ENCODE results near the gene BCAP29. TPM values are rescaled to one million over a fixed set of nuclear protein-coding genes. Genes with fewer than 3 reads are reported as not detected.

The BCAP29 gene
- total and polyA plus RNA-seq, 4 experiments from 2014 or later: 17.0 to 34.8 (median 26.4) TPM

DNA sequence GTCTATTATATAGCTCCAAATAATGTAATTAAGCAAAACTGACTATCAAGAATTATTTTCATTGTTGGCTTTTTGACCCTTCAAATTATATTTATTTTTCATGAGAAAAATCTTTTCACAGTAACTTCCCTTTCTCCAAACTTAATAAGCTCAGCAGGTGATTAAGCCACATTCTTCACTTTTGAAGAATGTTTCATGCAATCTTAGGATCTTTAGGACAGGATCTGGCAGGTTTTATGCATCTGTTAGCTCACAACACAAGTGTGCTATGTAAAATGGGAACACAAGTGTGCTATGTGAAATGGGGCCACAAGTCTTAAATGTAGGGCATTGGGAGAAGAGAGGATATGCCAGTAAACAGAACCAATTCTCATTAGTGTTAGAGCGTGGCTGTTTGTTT lies 26.3 kb downstream of the BCAP29 start:
- Mint-ChIP-seq H3K4me1 (no peaks in the 10 kb centered on the region), H3K4me3 (no peak overlapping the region), H3K9me3 (no peaks in the 10 kb centered on the region), H3K27me3 (no peaks in the 10 kb centered on the region), H3K27ac (no peak overlapping the region), H3K36me3 (peaks cover 17 to 21% of the 10 kb centered on the region in 2 donors)
- intact Hi-C loops (cut with micrococcal nuclease): no loop called here
- no peaks in the 10 kb centered on the region for H3K36me3 ChIP-seq (ENCODE audit: insufficient read depth, low read length)
- CTCF ChIA-PET (ENCODE audit: partially characterized antibody): no interaction called here
- no peaks in the 10 kb centered on the region for H3K9me3 ChIP-seq (ENCODE audit: control insufficient read depth in 1 of 2, low read length in 2 of 2)
- no peak overlapping the region for H3K4me3 ChIP-seq (ENCODE audit: low read length in 2 of 2)
- DNase-seq: no peak
- POLR2A ChIA-PET (ENCODE audit: partially characterized antibody): no interaction called here
- H3K4me1 ChIP-seq (ENCODE audit: insufficient read depth, low read length): no peaks in the 10 kb centered on the region
- H3K27me3 ChIP-seq (ENCODE audit: insufficient read depth, low read length): no peaks in the 10 kb centered on the region
- no peak overlapping the region for H3K27ac ChIP-seq (ENCODE audit: low read depth, low read length)

DNA sequence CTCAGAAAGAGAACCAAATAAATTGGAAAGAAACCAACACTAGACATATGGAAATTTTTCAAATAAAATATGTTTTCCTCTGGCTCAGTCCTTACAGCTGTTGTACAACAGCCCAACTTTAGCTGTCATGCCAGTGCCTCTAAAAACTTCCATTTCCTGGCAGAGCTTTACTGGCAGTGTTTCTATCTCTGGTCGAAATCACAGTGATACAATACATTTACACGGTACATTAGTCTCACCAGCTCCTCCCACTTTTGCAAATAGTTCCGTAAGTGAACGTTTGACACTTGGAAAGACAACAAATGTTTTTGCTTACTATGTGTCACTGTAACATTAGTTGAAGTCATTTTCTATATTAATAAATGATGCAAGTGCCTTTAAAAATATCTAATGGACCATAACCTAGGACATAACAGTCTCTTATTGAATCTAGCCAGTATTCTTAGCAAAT lies 29.8 kb downstream of the BCAP29 start:
- ChIA-PET CTCF (ENCODE audit: partially characterized antibody) (no interaction called here), POLR2A (ENCODE audit: partially characterized antibody) (no interaction called here)
- Mint-ChIP-seq H3K9me3 (no peaks in the 10 kb centered on the region), H3K36me3 (peaks cover 24 to 38% of the 10 kb centered on the region in 2 donors), H3K4me3 (no peak overlapping the region), H3K27ac (no peak overlapping the region), H3K27me3 (no peaks in the 10 kb centered on the region), H3K4me1 (no peaks in the 10 kb centered on the region)
- intact Hi-C loops (cut with micrococcal nuclease): no loop called here
- Histone ChIP-seq H3K27me3 (ENCODE audit: insufficient read depth, low read length) (no peaks in the 10 kb centered on the region), H3K27ac (ENCODE audit: low read depth, low read length) (no peak overlapping the region), H3K9me3 (ENCODE audit: control insufficient read depth in 1 of 2, low read length in 2 of 2) (no peaks in the 10 kb centered on the region), H3K36me3 (ENCODE audit: insufficient read depth, low read length) (peaks cover 3% of the 10 kb centered on the region), H3K4me3 (ENCODE audit: low read length in 2 of 2) (no peak overlapping the region), H3K4me1 (ENCODE audit: insufficient read depth, low read length) (no peaks in the 10 kb centered on the region)
- no peak for DNase-seq

DNA sequence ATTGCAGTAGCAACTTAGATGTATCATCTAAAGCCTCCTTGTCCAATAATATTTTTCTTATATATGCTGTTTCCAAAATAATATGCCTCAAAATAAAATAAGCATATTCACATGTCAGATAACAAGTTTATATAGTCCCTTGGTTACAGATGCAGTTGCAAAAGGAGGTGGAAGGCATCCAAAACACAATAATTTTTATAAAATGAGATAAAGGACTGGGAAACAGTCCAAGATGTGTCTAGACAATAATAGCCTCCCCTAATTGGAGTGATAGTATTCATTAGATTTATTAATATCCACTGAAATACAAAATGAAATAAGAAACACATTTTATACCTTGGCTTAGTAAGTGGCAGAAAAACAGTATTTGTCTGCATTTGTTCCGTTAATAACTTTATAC lies 30.3 kb downstream of the BCAP29 start:
- H3K27me3 ChIP-seq (ENCODE audit: insufficient read depth, low read length): no peaks in the 10 kb centered on the region
- H3K4me3 Mint-ChIP-seq: no peak overlapping the region
- H3K9me3 Mint-ChIP-seq: no peaks in the 10 kb centered on the region
- peaks cover 3% of the 10 kb centered on the region for H3K36me3 ChIP-seq (ENCODE audit: insufficient read depth, low read length)
- CTCF ChIA-PET (ENCODE audit: partially characterized antibody): no interaction called here
- no peaks in the 10 kb centered on the region for H3K4me1 Mint-ChIP-seq
- no peaks in the 10 kb centered on the region for H3K27me3 Mint-ChIP-seq
- no peak for DNase-seq
- H3K27ac Mint-ChIP-seq: no peak overlapping the region
- no peak overlapping the region for H3K4me3 ChIP-seq (ENCODE audit: low read length in 2 of 2)
- no peaks in the 10 kb centered on the region for H3K9me3 ChIP-seq (ENCODE audit: control insufficient read depth in 1 of 2, low read length in 2 of 2)
- H3K27ac ChIP-seq (ENCODE audit: low read depth, low read length): no peak overlapping the region
- no peaks in the 10 kb centered on the region for H3K4me1 ChIP-seq (ENCODE audit: insufficient read depth, low read length)
- H3K36me3 Mint-ChIP-seq: peaks cover 25 to 41% of the 10 kb centered on the region in 2 donors
- POLR2A ChIA-PET (ENCODE audit: partially characterized antibody): no interaction called here
- intact Hi-C loops (cut with micrococcal nuclease): no loop called here

DNA sequence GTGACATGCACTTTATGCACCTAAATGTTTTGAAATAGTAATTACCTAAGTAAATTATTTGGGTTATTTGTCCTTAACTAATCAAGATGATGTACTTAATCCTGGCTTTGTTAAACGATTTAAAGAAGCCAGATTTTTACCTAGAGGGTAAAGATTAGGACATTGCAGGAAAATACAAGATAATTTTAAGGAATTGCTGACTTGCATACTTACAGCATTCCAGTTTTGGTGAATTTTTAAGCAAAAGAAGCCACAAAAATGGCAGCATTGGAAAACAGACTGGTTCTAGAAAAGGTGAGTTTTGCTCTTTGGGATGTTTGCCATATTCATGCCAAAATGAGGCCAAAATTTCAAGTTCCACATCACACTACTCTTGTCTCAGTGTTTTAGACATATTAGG lies 33.4 kb downstream of the BCAP29 start:
- Mint-ChIP-seq H3K36me3 (peaks cover 30 to 49% of the 10 kb centered on the region in 2 donors), H3K9me3 (no peaks in the 10 kb centered on the region), H3K27me3 (no peaks in the 10 kb centered on the region), H3K4me3 (no peak overlapping the region), H3K27ac (no peak overlapping the region), H3K4me1 (no peaks in the 10 kb centered on the region)
- POLR2A ChIA-PET (ENCODE audit: partially characterized antibody): no interaction called here
- intact Hi-C loops (cut with micrococcal nuclease): no loop called here
- CTCF ChIA-PET (ENCODE audit: partially characterized antibody): no interaction called here
- H3K9me3 ChIP-seq (ENCODE audit: control insufficient read depth in 1 of 2, low read length in 2 of 2): no peaks in the 10 kb centered on the region
- H3K27me3 ChIP-seq (ENCODE audit: insufficient read depth, low read length): no peaks in the 10 kb centered on the region
- H3K36me3 ChIP-seq (ENCODE audit: insufficient read depth, low read length): peaks cover 3% of the 10 kb centered on the region
- no peak overlapping the region for H3K4me3 ChIP-seq (ENCODE audit: low read length in 2 of 2)
- H3K4me1 ChIP-seq (ENCODE audit: insufficient read depth, low read length): no peaks in the 10 kb centered on the region
- no peak overlapping the region for H3K27ac ChIP-seq (ENCODE audit: low read depth, low read length)
- DNase-seq: no peak

DNA sequence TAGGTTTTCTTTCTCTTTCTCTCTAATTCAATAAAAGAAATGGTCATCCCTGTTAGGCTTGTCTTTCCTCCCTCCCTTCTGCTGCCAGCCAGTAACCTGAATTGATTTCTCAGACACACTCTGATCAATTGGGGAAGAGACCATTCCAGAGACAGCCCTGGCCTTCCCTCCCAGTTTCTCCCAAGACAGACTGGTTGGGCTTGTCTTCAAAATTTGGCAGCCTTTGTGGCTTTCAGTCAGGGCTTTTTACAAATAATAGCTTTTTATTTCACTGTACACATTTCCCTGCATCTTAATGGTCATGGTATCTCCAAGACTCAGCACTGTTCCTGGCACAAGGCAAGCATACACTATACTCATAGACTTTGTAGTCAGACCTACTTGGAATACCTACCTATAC lies 33.9 kb downstream of the BCAP29 start:
- no peak overlapping the region for H3K27ac Mint-ChIP-seq
- ChIA-PET CTCF (ENCODE audit: partially characterized antibody) (no interaction called here), POLR2A (ENCODE audit: partially characterized antibody) (no interaction called here)
- Histone ChIP-seq H3K27me3 (ENCODE audit: insufficient read depth, low read length) (no peaks in the 10 kb centered on the region), H3K4me3 (ENCODE audit: low read length in 2 of 2) (no peak overlapping the region), H3K9me3 (ENCODE audit: control insufficient read depth in 1 of 2, low read length in 2 of 2) (no peaks in the 10 kb centered on the region), H3K36me3 (ENCODE audit: insufficient read depth, low read length) (peaks cover 3% of the 10 kb centered on the region), H3K27ac (ENCODE audit: low read depth, low read length) (no peak overlapping the region), H3K4me1 (ENCODE audit: insufficient read depth, low read length) (no peaks in the 10 kb centered on the region)
- intact Hi-C loops (cut with micrococcal nuclease): no loop called here
- peaks cover 30 to 44% of the 10 kb centered on the region in 2 donors for H3K36me3 Mint-ChIP-seq
- H3K4me3 Mint-ChIP-seq: no peak overlapping the region
- H3K9me3 Mint-ChIP-seq: no peaks in the 10 kb centered on the region
- no peaks in the 10 kb centered on the region for H3K27me3 Mint-ChIP-seq
- H3K4me1 Mint-ChIP-seq: no peaks in the 10 kb centered on the region
- no peak for DNase-seq

DNA sequence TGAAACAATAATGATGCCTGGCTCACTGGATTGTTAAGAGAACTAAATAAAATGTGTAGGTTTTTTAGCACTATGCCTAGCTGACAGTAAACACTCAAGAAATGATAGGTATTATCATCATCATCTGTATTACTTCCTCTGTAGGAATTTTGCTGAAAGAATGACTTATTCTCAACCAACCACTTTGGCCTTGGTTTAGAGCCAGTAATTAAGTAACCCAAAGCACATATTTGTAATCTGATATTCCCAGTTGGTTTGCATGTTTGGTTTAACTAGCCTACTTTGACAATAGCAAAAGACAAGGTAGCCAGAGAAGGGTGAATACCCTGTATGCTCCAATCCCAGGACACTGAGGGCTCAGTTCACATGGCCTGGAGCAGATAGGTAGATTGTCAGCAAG lies 34.4 kb downstream of the BCAP29 start:
- Histone ChIP-seq H3K36me3 (ENCODE audit: insufficient read depth, low read length) (peaks cover 3% of the 10 kb centered on the region), H3K27me3 (ENCODE audit: insufficient read depth, low read length) (no peaks in the 10 kb centered on the region), H3K4me3 (ENCODE audit: low read length in 2 of 2) (no peak overlapping the region), H3K9me3 (ENCODE audit: control insufficient read depth in 1 of 2, low read length in 2 of 2) (no peaks in the 10 kb centered on the region), H3K4me1 (ENCODE audit: insufficient read depth, low read length) (no peaks in the 10 kb centered on the region), H3K27ac (ENCODE audit: low read depth, low read length) (no peak overlapping the region)
- no peaks in the 10 kb centered on the region for H3K27me3 Mint-ChIP-seq
- no peaks in the 10 kb centered on the region for H3K9me3 Mint-ChIP-seq
- ChIA-PET POLR2A (ENCODE audit: partially characterized antibody) (no interaction called here), CTCF (ENCODE audit: partially characterized antibody) (no interaction called here)
- no peak overlapping the region for H3K4me3 Mint-ChIP-seq
- peaks cover 30 to 41% of the 10 kb centered on the region in 2 donors for H3K36me3 Mint-ChIP-seq
- H3K27ac Mint-ChIP-seq: no peak overlapping the region
- intact Hi-C loops (cut with micrococcal nuclease): no loop called here
- no peak for DNase-seq
- H3K4me1 Mint-ChIP-seq: no peaks in the 10 kb centered on the region

DNA sequence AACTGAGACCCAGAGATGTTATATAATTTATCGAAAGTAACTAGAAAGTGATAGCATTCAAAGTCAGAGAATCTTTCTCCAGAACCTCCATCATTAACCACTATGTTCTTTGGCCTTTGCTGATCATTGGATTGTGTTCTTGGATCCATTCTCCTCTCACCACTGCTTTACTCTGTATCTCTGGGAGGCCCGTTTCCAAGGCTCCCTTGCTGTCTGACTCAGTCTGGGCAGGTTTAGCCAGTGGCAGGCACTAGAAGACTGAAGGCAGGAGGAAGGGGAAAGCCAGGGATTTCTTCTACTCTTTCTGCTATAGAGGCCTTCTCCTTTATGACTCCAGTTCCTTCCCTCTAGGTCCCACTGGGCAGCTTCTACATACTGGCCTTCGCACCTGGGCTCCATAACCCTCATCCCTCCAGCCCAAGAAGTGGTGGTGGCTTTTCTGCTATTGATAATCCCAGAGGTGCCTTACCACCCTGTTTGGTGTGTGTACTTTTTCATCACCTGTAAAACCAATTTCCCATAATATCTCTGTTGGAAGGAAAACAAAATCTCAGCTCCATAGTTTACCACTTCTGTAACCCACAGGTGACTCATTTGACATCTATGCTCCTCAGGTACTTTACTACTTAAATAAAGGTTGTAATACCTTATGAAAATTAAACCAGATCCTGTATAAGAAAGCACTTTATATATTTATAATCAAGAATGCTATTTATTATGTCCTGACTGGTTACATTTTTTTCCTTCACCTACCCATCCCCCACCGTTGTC lies 36.0 kb downstream of the BCAP29 start:
- no peak overlapping the region for H3K4me3 Mint-ChIP-seq
- ChIA-PET CTCF (ENCODE audit: partially characterized antibody) (no interaction called here), POLR2A (ENCODE audit: partially characterized antibody) (no interaction called here)
- H3K4me1 ChIP-seq (ENCODE audit: insufficient read depth, low read length): no peaks in the 10 kb centered on the region
- peaks cover 34% of the 10 kb centered on the region in 2 donors for H3K36me3 Mint-ChIP-seq
- no peaks in the 10 kb centered on the region for H3K9me3 ChIP-seq (ENCODE audit: control insufficient read depth in 1 of 2, low read length in 2 of 2)
- peak overlapping the region in 1 of 7 donors; percentile 61 for H3K27ac Mint-ChIP-seq
- no peaks in the 10 kb centered on the region for H3K27me3 ChIP-seq (ENCODE audit: insufficient read depth, low read length)
- no peak overlapping the region for H3K27ac ChIP-seq (ENCODE audit: low read depth, low read length)
- intact Hi-C loops (cut with micrococcal nuclease): no loop called here
- no peaks in the 10 kb centered on the region for H3K4me1 Mint-ChIP-seq
- H3K27me3 Mint-ChIP-seq: no peaks in the 10 kb centered on the region
- H3K9me3 Mint-ChIP-seq: no peaks in the 10 kb centered on the region
- DNase-seq: no peak
- H3K4me3 ChIP-seq (ENCODE audit: low read length in 2 of 2): no peak overlapping the region
- H3K36me3 ChIP-seq (ENCODE audit: insufficient read depth, low read length): peaks cover 3% of the 10 kb centered on the region

Data from CD4-positive, alpha-beta memory T cell (primary cell).